ENCODE measurements around the gene SPON1.

SPON1 gene

DNA sequence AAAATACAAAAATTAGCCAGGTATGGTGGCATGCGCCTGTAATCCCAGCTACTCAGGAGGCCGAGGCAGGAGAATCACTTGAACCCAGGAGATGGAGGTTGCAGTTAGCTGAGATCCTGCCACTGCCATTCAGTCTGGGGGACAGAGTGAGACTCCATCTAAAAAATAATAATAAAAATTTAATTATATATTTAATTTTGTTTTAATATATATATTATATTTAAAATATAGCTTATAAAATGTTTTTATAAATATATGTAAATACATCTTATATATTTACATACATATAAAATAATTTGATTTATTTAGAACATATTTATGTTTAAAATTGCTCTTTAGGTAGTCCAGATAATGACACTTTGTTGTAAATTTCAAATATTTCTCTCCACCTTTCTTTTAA lies 82.9 kb downstream of the SPON1 start:
- no peak for DNase-seq (ENCODE audit: low read depth)
- TF ChIP-seq, protein P1, sequence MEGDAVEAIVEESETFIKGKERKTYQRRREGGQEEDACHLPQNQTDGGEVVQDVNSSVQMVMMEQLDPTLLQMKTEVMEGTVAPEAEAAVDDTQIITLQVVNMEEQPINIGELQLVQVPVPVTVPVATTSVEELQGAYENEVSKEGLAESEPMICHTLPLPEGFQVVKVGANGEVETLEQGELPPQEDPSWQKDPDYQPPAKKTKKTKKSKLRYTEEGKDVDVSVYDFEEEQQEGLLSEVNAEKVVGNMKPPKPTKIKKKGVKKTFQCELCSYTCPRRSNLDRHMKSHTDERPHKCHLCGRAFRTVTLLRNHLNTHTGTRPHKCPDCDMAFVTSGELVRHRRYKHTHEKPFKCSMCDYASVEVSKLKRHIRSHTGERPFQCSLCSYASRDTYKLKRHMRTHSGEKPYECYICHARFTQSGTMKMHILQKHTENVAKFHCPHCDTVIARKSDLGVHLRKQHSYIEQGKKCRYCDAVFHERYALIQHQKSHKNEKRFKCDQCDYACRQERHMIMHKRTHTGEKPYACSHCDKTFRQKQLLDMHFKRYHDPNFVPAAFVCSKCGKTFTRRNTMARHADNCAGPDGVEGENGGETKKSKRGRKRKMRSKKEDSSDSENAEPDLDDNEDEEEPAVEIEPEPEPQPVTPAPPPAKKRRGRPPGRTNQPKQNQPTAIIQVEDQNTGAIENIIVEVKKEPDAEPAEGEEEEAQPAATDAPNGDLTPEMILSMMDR (IDR thresholded peaks at IDR 0.05; ENCODE audit: insufficient read depth, low read depth, low read length, missing control alignments) = no peak
- H3K4me3 ChIP-seq (ENCODE audit: low read depth, low read length) = no peak overlapping the region

DNA sequence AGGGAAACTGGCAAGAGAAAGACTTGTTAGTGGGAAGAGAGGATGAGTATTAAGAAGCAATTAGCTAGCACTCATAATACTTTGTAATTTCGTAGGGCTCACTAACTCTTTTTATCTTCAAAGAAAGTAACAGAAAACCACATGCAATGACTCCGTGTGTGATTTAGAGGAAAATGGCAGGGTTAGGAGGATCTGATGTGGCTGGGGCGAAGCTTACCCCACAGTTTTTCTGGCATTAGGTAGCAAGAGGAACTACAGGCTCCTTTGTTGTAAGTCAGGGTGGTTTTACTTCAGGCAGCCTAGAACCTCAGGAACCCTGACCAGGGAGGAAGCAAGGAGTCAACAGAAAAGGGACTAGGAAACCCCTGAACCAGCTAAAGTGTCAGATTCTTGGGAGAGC lies 89.7 kb downstream of the SPON1 start:
- TF ChIP-seq, protein P1 (IDR thresholded peaks at IDR 0.05; ENCODE audit: insufficient read depth, low read depth, low read length, missing control alignments) = no peak
- DNase-seq (ENCODE audit: low read depth) = no peak

DNA sequence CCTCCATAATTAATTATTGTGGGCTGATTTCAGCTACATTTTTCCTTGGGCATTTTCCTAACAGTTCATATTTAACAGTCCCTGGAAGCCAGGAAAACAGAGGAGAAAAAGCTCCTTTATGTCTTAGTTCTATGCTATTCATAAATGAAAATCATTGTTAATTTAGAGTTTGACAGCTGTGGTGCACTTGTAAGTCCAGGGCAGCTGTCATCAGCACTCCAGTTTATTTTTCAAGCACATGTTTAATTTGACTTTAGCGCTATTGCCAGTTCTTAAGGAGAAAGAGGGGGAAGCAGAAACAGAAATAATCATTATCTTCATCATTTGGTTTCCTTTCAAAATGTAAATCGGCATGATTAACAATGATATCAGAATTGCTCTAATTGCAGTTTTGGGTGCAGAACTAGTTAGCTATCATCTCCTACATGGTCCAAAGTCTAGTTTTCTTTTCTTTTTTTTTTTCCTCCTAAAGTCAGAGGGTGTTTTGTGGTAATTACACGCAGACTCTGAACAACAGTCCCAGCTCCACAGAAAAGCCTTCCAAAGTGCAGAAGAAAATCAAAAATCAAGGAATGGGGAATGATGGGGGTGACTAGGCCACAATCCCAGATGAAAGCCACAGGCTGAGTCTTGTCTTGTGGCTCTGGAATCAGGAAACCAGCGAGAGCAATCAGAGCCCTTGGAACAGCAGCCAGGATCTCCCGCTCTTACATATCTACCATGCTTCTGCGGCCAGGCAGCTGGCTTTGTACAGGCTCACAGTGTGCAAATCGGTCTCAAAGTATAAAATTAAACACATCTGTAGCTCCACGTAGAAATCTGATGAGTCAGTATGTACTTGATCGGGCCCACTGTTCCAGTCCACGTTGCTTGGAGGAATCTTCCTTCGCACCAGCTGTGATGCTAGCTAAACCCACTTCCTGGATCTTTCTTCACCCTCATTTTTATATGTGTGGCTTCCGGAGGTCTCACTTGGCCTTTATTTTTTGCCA lies 91.9 kb downstream of the SPON1 start:
- TF ChIP-seq, protein P1 (IDR thresholded peaks at IDR 0.05; ENCODE audit: insufficient read depth, low read depth, low read length, missing control alignments) = no peak
- no peak overlapping the region for H3K4me3 ChIP-seq (ENCODE audit: low read depth, low read length)
- no peak for DNase-seq (ENCODE audit: low read depth)

More for the DNA sequence above, 89.7 kb downstream of the SPON1 start:
- H3K4me3 ChIP-seq (ENCODE audit: low read depth, low read length) = no peak overlapping the region

DNA sequence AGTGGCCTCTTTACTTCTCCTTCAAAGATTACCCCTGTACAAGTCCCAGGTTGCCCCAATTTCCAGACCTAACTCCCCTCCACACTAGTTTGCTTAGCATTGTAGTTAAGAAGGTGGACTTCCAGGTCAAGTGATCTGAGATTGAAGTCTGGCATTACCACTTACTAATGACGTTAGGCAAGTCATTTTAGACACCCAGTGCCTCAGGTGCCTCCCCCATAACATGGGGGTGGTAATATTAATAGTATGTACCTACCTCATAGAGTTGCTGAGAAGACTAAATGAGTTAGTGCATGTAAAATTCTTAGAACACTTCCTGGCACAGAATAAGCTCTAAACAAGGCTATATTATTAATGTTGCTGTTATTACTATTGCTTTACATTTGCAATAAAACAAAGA lies 93.4 kb downstream of the SPON1 start:
- no peak for DNase-seq (ENCODE audit: low read depth)
- H3K4me3 ChIP-seq (ENCODE audit: low read depth, low read length) = no peak overlapping the region
- TF ChIP-seq, protein P1 (IDR thresholded peaks at IDR 0.05; ENCODE audit: insufficient read depth, low read depth, low read length, missing control alignments) = no peak

DNA sequence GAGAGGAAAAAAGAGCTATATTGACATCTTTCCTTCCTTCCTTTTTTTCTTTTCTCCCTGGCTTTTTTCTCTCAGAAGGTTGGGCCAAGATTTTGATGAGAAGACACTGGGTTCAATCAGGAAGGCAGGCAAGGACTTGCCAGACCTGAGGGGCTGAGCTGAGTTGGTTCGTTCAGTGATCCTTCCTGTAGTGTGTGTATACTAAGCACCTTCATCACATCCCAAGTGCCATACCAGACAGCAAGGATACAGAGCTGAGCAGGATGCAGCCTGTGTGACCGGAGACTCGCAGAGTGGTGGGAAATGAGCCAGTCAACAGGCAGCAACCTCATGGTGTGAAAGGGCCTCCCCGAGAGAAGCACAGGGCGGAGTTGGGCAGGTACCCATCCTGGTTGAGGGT lies 95.5 kb downstream of the SPON1 start:
- H3K4me3 ChIP-seq (ENCODE audit: low read depth, low read length) = no peak overlapping the region
- TF ChIP-seq, protein P1 (IDR thresholded peaks at IDR 0.05; ENCODE audit: insufficient read depth, low read depth, low read length, missing control alignments) = no peak
- no peak for DNase-seq (ENCODE audit: low read depth)

DNA sequence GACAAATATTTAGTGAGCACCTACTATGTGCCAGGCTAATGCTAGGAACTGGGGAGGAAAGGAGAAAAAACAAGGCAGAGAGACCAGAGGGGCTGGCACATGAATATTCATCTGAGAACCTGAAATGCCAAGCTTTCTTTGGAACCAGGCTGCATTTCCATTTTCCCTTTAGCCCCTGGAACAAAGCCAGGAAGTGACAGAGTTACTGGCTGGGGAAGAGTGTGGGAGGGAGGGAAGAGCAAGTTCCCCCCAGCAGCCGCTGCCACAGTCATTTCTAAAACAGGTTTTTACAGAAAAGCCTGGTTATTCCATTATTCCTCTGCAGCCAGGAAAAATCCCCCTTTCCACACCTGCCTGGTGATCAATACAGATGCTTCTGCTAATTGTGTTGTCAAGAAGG lies 97.0 kb downstream of the SPON1 start:
- H3K4me3 ChIP-seq (ENCODE audit: low read depth, low read length) = no peak overlapping the region
- TF ChIP-seq, protein P1 (IDR thresholded peaks at IDR 0.05; ENCODE audit: insufficient read depth, low read depth, low read length, missing control alignments) = no peak

More for the DNA sequence above, 97.0 kb downstream of the SPON1 start:
- no peak for DNase-seq (ENCODE audit: low read depth)

All from GM12865 (cell line).